Body of pancreas (tissue), 4 donors: ENCODE data around the gene MAN1B1.

Experiments
- POLR2A ChIP-seq, 3 donors: fragments of 450-650 bp; IDR thresholded peaks; one replicate each; pipeline ENCODE4 v1.6.1; 2016; ENCODE audit warnings: antibody characterized with exemption in 3 of 3, mild to moderate bottlenecking in 2 of 3
- TF ChIP-seq, protein P1 (sequence below), 7 experiments: fragments of 450-650 bp in 4 of 7; fragments of 200-600 bp in 3 of 7; sonication (generic) in 3 of 7; IDR thresholded peaks; one replicate each; pipeline ENCODE4 v1.5.1; 2016 to 2019; ENCODE audit warnings: antibody characterized with exemption in 7 of 7

DNA sequence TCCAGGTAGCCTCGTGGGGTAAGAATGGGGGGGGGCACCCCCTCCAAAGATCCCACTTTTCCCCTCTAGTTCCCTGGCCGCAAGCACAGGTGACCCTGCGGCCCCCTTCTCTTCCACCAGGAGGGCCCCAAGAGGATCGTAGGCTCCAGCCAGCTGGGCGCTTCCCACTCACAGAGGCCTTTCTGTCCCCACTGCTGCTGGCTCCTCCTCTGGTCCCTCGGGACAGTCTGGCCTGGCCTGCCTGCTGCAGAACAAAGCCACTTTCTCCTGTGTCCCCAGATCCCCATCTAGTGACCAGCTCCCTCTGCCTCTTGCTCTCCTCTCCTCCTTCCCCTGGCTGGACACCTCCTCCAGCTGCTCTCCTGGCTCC, 15.9 kb upstream of the MAN1B1 start:
- TF ChIP-seq, protein P1, sequence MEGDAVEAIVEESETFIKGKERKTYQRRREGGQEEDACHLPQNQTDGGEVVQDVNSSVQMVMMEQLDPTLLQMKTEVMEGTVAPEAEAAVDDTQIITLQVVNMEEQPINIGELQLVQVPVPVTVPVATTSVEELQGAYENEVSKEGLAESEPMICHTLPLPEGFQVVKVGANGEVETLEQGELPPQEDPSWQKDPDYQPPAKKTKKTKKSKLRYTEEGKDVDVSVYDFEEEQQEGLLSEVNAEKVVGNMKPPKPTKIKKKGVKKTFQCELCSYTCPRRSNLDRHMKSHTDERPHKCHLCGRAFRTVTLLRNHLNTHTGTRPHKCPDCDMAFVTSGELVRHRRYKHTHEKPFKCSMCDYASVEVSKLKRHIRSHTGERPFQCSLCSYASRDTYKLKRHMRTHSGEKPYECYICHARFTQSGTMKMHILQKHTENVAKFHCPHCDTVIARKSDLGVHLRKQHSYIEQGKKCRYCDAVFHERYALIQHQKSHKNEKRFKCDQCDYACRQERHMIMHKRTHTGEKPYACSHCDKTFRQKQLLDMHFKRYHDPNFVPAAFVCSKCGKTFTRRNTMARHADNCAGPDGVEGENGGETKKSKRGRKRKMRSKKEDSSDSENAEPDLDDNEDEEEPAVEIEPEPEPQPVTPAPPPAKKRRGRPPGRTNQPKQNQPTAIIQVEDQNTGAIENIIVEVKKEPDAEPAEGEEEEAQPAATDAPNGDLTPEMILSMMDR (IDR thresholded peaks at IDR 0.05): peak in 4 of 7 experiments; percentile 28 to 42 (median 32)
- peak in 1 of 3 donors; percentile 9 for TF ChIP-seq POLR2A (IDR thresholded peaks at IDR 0.05)
